Measurements from ENCODE around the gene HSPB7.
"Not testable (repeated sequence)": the region's sequence is repeated elsewhere in the genome, so short reads cannot be mapped to it uniquely, and the experiment has no call there.

DNA sequence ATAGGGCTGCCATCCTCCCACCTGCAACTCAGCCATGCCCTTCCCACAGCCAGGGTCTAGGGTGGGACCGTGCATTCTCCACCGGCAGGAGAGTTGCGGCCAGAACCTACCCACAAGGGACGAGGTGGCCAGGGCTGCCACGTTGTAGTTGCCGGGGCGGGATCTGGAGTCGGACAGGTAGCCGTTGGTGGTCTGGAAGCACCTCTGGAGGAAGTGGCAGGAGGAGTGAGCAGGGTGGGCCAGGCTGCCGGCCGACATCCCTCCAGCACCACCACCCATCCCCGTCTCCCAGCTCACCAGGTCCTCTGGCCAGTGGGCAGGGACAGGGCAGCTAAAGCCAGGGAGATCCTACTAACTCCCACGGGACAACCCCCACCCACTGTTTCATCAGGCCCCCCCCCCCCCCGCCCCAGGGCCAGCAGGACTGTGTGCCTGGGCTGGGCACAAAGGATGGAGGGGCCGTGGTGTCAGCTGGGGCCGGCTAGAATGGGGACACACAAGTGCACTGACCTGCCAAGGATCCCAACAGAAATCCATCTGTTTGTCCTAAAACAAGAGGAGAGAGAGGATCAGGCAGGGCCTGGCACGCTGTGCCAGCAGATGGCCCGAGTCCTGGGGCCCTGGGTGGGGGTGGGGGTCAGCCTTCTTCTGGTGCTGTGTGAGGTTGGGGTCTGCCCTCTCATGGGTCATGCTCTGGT is 44.3 kb upstream of the HSPB7 start:
- TF ChIP-seq, protein P1, sequence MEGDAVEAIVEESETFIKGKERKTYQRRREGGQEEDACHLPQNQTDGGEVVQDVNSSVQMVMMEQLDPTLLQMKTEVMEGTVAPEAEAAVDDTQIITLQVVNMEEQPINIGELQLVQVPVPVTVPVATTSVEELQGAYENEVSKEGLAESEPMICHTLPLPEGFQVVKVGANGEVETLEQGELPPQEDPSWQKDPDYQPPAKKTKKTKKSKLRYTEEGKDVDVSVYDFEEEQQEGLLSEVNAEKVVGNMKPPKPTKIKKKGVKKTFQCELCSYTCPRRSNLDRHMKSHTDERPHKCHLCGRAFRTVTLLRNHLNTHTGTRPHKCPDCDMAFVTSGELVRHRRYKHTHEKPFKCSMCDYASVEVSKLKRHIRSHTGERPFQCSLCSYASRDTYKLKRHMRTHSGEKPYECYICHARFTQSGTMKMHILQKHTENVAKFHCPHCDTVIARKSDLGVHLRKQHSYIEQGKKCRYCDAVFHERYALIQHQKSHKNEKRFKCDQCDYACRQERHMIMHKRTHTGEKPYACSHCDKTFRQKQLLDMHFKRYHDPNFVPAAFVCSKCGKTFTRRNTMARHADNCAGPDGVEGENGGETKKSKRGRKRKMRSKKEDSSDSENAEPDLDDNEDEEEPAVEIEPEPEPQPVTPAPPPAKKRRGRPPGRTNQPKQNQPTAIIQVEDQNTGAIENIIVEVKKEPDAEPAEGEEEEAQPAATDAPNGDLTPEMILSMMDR (IDR thresholded peaks at IDR 0.05), result not testable (repeated sequence)
- TF ChIP-seq EZH2 (IDR thresholded peaks at IDR 0.05), result not testable (repeated sequence)
